Suprapubic skin (tissue), 3 donors: ENCODE measurements around the gene IST1.

Source experiments
- CTCF ChIP-seq, 2 donors: fragments of 200-600 bp in 1 of 2; fragments of 450-650 bp in 1 of 2; sonication (generic) in 1 of 2; IDR thresholded peaks; one replicate each; pipeline ENCODE4 v1.5.1; 2016 to 2019; ENCODE audit warnings: antibody characterized with exemption in 2 of 2, mild to moderate bottlenecking in 1 of 2, moderate library complexity in 1 of 2
- EP300 ChIP-seq: sonication (generic); formaldehyde crosslinking; IDR thresholded peaks from one replicate; pipeline ENCODE4 v1.6.1; 2017; ENCODE audit warnings: antibody characterized with exemption

GRCh38 chr16:71930013-71930563, 34.8 kb downstream of the IST1 start:
- TF ChIP-seq EP300 (no peak), CTCF (IDR thresholded peaks at IDR 0.05) (no peak)
